ENCODE data around the gene POU4F1.

POU4F1 gene

DNA sequence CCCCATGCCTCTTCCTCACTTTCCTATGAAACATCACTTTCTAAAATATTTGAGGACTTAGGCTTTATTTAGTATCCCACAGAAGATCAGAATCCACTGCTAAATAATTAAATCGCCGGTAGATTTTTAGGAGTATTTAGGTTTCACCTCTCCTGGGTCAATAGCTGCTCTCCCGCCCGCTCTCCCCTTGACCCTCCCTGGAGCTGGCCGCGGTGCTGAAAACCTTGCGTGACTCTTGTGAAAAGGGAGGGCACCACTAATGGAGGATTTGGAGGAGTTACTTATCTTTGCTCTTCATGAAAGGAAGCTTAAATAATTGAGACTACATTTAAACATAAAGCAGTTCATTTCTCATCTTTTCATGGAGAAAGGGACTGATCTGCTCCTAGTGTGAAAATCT lies 14.1 kb downstream of the POU4F1 start:
- peak; percentile 36 for DNase-seq

DNA sequence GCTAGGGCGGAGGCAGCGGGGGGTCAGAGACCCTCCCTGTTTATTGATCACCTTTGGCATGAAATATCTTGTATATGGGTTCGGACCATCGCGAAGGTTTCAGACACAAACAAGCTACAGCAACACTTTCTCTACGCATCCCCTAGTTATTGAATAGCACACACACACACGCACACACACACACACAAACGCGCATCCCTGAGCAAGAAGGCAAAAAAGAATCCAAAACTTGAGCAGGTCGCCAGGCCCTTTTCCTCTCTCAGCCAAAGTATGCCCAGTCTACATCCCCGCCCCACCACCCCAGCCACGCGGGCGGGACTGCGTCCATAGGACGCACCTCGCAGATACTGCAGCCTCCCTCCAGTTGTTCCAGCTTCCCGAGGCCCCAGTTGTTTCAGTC lies 16.0 kb downstream of the POU4F1 start:
- no peak for DNase-seq

DNA sequence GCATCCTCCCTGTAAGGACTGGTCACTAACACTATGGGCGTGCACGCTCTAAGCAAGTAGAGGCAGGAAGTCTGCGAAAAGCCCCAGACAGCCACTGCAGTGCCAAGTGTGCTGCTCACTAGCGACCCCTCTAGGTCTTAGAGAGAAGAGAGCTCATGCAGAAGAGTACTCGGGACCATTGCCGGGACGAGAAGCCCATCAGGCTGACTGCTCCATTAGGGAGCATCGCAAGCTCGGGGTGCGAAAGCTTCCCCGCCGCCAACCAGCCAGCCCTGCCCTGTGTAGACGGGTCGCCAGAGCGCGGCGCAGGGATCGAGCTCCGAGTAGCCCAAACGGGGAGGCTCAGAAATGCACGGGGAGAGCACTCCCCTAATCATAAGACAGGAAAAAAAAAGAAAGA lies 16.6 kb downstream of the POU4F1 start:
- DNase-seq = no peak

DNA sequence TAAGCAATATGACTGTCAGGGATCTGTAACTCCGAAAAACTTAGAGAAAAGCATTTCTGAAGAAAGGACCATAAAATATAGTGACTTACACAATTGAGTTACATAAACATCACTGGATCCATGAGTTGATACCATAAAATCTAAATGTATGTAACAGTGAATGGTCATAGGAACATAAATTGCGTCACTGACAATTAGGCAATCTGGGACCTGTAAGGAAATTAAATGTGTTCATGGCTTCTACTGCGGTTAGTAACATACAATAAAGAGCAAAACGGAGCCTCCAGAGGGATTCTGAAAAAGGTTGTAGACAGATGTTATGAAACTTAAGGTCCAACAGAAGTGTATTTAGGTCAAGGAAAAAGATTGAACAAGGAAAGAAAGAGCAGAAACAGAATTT lies 27.1 kb downstream of the POU4F1 start:
- DNase-seq = no peak

DNA sequence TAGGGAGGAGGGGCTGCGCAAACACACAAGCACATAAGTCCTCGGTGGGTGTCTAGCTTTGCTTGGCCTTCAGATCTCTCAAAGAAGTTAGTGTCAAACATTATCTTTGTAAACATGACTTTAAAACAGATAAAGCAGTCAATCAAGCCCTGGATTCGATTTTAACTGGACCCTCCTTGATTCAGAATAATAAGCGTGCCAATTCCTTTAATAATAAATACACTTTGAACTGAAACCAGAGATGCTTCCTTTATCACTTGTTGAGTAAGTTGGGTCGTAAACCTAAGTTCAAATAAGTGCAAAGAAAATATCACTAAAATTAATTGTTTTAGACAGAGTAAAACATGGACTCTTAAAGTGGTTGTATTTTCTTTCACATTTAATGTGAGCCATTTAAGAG lies 30.9 kb downstream of the POU4F1 start:
- no peak for DNase-seq

DNA sequence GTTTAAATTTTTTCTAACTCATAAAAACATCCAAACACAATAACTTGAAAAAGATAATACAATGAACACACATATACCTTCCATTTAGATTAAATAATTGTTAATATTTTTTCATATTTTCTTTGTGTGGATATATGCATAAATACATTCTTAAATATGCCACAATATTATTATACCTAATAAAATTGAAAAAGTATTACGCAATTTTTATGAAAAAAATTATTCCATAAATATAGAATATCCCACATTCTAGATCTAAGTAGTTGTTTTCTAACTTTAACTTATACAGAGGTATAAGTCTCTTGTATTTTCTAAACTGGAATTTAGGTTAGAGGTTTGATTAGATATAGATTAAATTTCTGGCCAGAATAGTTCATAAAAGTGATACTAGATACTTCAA lies 34.3 kb downstream of the POU4F1 start:
- DNase-seq = no peak

DNA sequence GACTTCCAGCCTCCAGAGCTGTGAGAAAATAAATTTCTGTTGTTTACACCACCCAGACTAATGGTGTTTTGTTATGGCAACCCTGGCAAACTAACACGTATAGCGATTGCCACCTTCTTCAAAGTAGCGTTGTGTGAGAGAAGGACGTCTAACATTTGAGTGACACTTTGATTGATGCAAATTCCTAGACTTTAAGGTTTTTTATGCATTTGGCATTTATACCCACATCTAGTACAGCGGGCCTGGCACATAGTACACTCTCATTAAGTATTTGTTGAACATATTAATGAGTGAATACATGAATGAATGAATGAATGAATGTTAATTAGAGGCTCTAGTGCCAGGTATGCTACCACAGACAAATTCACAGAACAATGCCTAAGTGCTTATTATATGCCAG lies 36.7 kb downstream of the POU4F1 start:
- no peak for DNase-seq

DNA sequence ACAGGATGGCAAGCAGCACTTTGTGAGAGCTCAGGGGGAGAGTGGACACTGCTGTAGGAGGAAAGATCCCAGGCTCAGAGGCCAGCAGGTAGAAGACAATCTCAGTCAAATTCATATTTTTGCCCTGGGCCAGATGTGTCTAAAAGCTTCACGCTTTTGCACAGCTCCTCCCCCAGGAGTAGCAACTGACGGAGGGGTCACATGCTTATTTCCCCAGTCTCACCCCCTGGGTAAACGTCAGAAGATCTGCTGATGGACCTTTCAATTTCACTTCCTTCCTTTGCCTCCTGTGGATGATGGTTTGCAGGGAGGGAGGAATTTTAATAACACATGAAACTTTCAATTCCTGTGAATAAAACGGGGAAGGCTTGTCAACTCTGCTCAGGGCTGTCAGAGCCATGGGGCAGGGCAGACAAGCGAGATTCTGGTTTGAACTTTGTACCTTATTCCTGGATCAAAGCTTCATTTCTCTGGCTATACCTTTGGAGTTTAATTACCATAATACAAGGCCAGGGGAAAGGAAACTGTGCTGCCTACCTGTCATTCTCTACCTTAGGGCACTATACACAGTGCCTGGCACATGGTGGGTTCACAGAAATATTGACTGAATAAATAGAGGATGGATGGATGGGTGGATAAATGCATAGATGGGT lies 41.0 kb downstream of the POU4F1 start:
- DNase-seq = no peak

Measured in fibroblast of skin of right biceps (primary cell).